Transverse colon (tissue), 4 donors: ENCODE results near the gene IL23A. TPM values are rescaled to one million over a fixed set of nuclear protein-coding genes. Genes with fewer than 3 reads are reported as not detected.
"Not testable (repeated sequence)": the region's sequence is repeated elsewhere in the genome, so short reads cannot be mapped to it uniquely, and the experiment has no call there.

Experiments
- DNase-seq: peaks from one replicate; pipeline ENCODE4 v3.0.0-alpha.2; 2019
- H3K27ac ChIP-seq, 4 donors: fragments of 200-600 bp; sonication (generic); 2 replicates each; pipeline ENCODE4 v1.5.1; 2016 to 2018; ENCODE audit warnings: inconsistent platforms in 4 of 4
- H3K27me3 ChIP-seq: fragments of 200-600 bp; sonication (generic); 2 replicates; pipeline ENCODE4 v1.5.1; 2017; ENCODE audit warnings: inconsistent platforms
- H3K36me3 ChIP-seq, 4 donors: fragments of 200-600 bp; sonication (generic); 2 replicates each; pipeline ENCODE4 v1.5.1; 2017 to 2019; ENCODE audit warnings: inconsistent platforms in 4 of 4
- H3K4me1 ChIP-seq, 4 donors: fragments of 200-600 bp; sonication (generic); 2 replicates each; pipeline ENCODE4 v1.5.1; 2017 to 2020; ENCODE audit warnings: inconsistent platforms in 4 of 4
- H3K4me3 ChIP-seq, 4 donors: fragments of 200-600 bp; sonication (generic); 1 replicate in 1 of 4; 2 replicates in 3 of 4; pipeline versions ENCODE4 v1.5.1 to v1.6.1; 2017 to 2019; ENCODE audit warnings: inconsistent platforms in 4 of 4
- H3K9me3 ChIP-seq, 2 donors: fragments of 200-600 bp; sonication (generic); 2 replicates each; pipeline ENCODE4 v1.5.1; 2017 to 2019; ENCODE audit warnings: inconsistent platforms in 2 of 2
- CTCF ChIP-seq, 5 experiments: fragments of 200-600 bp in 3 of 5; fragments of 450-650 bp in 2 of 5; sonication (generic) in 3 of 5; IDR thresholded peaks; 1 replicate in 2 of 5; 2 replicates in 3 of 5; pipeline ENCODE4 v1.5.1; 2016 to 2017; ENCODE audit warnings: antibody characterized with exemption in 5 of 5, inconsistent platforms in 3 of 5, mild to moderate bottlenecking in 2 of 5, moderate library complexity in 1 of 5
- EP300 ChIP-seq: sonication (generic); formaldehyde crosslinking; IDR thresholded peaks from one replicate; pipeline ENCODE4 v1.6.1; 2017; ENCODE audit warnings: antibody characterized with exemption, low read depth
- POLR2A ChIP-seq: fragments of 450-650 bp; IDR thresholded peaks from one replicate; pipeline ENCODE4 v1.6.1; 2016; ENCODE audit warnings: antibody characterized with exemption, mild to moderate bottlenecking, moderate library complexity
- POLR2AphosphoS5 ChIP-seq, 3 donors: sonication (generic); formaldehyde crosslinking; IDR thresholded peaks; one replicate each; pipeline ENCODE4 v1.6.1; 2016; ENCODE audit warnings: antibody characterized with exemption in 3 of 3
- WGBS, 2 donors: methylation state at CpG; one replicate each; pipeline ENCODE4 v1.1.5; 2018; ENCODE audit warnings: low coverage in 1 of 2; 5-methylcytosine and 5-hydroxymethylcytosine counted together
- in situ Hi-C, 4 donors: fragments of 200-750 bp; cut with MboI; loops; one replicate each; pipeline versions ENCODE4 v1.15.0 to v1.15.1; 2017; ENCODE audit warnings: low sequenced_read_pairs in 3 of 4, low pct_ligation_motif_present in 1 of 4, low pct_unique_long_range_greater_than_20kb in 1 of 4
- intact Hi-C: fragments of 100-400 bp; cut with DNase I; formaldehyde crosslinking; loops from one replicate; pipeline ENCODE4 v1.15.1; 2023; ENCODE audit warnings: low total_unique reads
- total RNA-seq, 4 donors: library from RNA; depleted of rRNA; stranded (reverse); fragments of >200 nt; gene quantifications; one replicate each; pipeline ENCODE4 v1.1.0, GENCODE V29; 2016

IL23A gene
- total RNA-seq, 4 donors from 2014 or later = 1.3 TPM; not detected in 3

- TF ChIP-seq POLR2A (no peak), CTCF (IDR thresholded peaks at IDR 0.05) (no peak), POLR2AphosphoS5 (IDR thresholded peaks at IDR 0.05) (no peak), EP300 (no peak)
- WGBS, 2 donors = 60 to 85% methylated on average over 1 to 8 of the region's 8 CpGs
- no peak overlapping the region for H3K4me3 ChIP-seq
- no peaks in the 10 kb centered on the region for H3K27me3 ChIP-seq
- H3K27ac ChIP-seq = no peak overlapping the region
- intact Hi-C loops = no loop called here
- no peak for DNase-seq
- no peaks in the 10 kb centered on the region for H3K9me3 ChIP-seq
- in situ Hi-C loops = loop anchor here in 1 of 4 donors (25.0 kb wide), 1 partner anchor 124 kb away; the partner anchor contains the start of genes MIP and SPRYD4
- peaks cover 0 to 9% (median 3%) of the 10 kb centered on the region in 4 donors for H3K4me1 ChIP-seq
- H3K36me3 ChIP-seq = peaks cover 0 to 4% (median 0%) of the 10 kb centered on the region in 4 donors
These were observed 882 bp upstream of the IL23A start for GRCh38 chr12:56337753-56338251.

- H3K4me3 ChIP-seq = no peak overlapping the region
- peaks cover 0 to 12% (median 6%) of the 10 kb centered on the region in 4 donors for H3K36me3 ChIP-seq
- DNase-seq = no peak
- in situ Hi-C loops = loop anchor here in 1 of 4 donors (25.0 kb wide), 1 partner anchor 123 kb away; the partner anchor contains the start of genes MIP and SPRYD4
- peak overlapping the region; percentile 5 to 56 (median 27) for H3K27ac ChIP-seq
- peaks cover 0 to 5% (median 0%) of the 10 kb centered on the region in 4 donors for H3K4me1 ChIP-seq
- no peaks in the 10 kb centered on the region for H3K27me3 ChIP-seq
- no peaks in the 10 kb centered on the region for H3K9me3 ChIP-seq
- TF ChIP-seq POLR2AphosphoS5 (IDR thresholded peaks at IDR 0.05) (no peak), EP300 (no peak), POLR2A (no peak), CTCF (IDR thresholded peaks at IDR 0.05) (no peak)
- intact Hi-C loops = no loop called here
- WGBS, 2 donors = 100% methylated on average over 1 of the region's 1 CpG
These were observed 406 bp downstream of the IL23A start for GRCh38 chr12:56339158-56339422.

GRCh38 chr12:56341616-56342015 lies 2.9 kb downstream of the IL23A start:
- Histone ChIP-seq H3K9me3 (no peaks in the 10 kb centered on the region), H3K36me3 (peaks cover 0 to 25% (median 12%) of the 10 kb centered on the region in 4 donors), H3K4me1 (no peaks in the 10 kb centered on the region), H3K27me3 (no peaks in the 10 kb centered on the region), H3K27ac (no peak overlapping the region), H3K4me3 (no peak overlapping the region)
- intact Hi-C loops = no loop called here
- 0 to 31% methylated on average over 1 of the region's 1 CpG for WGBS, 2 donors
- in situ Hi-C loops = loop anchor here in 1 of 4 donors (25.0 kb wide), 1 partner anchor 121 kb away; the partner anchor contains the start of genes MIP and SPRYD4
- DNase-seq = no peak
- TF ChIP-seq CTCF (IDR thresholded peaks at IDR 0.05) (no peak), POLR2AphosphoS5 (IDR thresholded peaks at IDR 0.05) (no peak), EP300 (no peak), POLR2A (no peak)

GRCh38 chr12:56342290-56342689 lies 3.6 kb downstream of the IL23A start:
- H3K27me3 ChIP-seq, intact Hi-C loops, H3K4me3 ChIP-seq, DNase-seq, H3K9me3 ChIP-seq, H3K4me1 ChIP-seq, H3K27ac ChIP-seq: not testable (repeated sequence)
- peaks cover 0 to 32% (median 12%) of the 10 kb centered on the region in 4 donors for H3K36me3 ChIP-seq
- 97 to 100% methylated on average over 2 of the region's 2 CpGs for WGBS, 2 donors
- in situ Hi-C loops = loop anchor here in 1 of 4 donors (25.0 kb wide), 1 partner anchor 120 kb away; the partner anchor contains the start of genes MIP and SPRYD4

- intact Hi-C loops = no loop called here
- no peak for DNase-seq
- TF ChIP-seq EP300 (no peak), POLR2A (no peak), CTCF (IDR thresholded peaks at IDR 0.05) (no peak), POLR2AphosphoS5 (IDR thresholded peaks at IDR 0.05) (no peak)
These were observed 8.0 kb downstream of the IL23A start for GRCh38 chr12:56346675-56347074.

GRCh38 chr12:56347255-56347654 lies 8.6 kb downstream of the IL23A start:
- H3K9me3 ChIP-seq, H3K4me3 ChIP-seq, H3K4me1 ChIP-seq, DNase-seq, intact Hi-C loops, H3K27ac ChIP-seq, H3K27me3 ChIP-seq: not testable (repeated sequence)
- in situ Hi-C loops = loop anchor here in 1 of 4 donors (25.0 kb wide), 1 partner anchor 115 kb away; the partner anchor contains the start of genes MIP and SPRYD4
- 89 to 90% methylated on average over 2 to 9 of the region's 9 CpGs for WGBS, 2 donors
- peaks cover 0 to 70% (median 34%) of the 10 kb centered on the region in 4 donors for H3K36me3 ChIP-seq

More at GRCh38 chr12:56346675-56347074, 8.0 kb downstream of the IL23A start:
- Histone ChIP-seq H3K27ac (no peak overlapping the region), H3K9me3 (no peaks in the 10 kb centered on the region), H3K4me1 (no peaks in the 10 kb centered on the region), H3K36me3 (peaks cover 0 to 68% (median 33%) of the 10 kb centered on the region in 4 donors), H3K27me3 (no peaks in the 10 kb centered on the region), H3K4me3 (no peak overlapping the region)
- in situ Hi-C loops = loop anchor here in 1 of 4 donors (25.0 kb wide), 1 partner anchor 116 kb away; the partner anchor contains the start of genes MIP and SPRYD4
- WGBS, 2 donors = 80% methylated on average over 7 of the region's 7 CpGs; no CpG with 5 or more reads in 1 of the 2 donors
